ENCODE measurements around the gene FMN1. TPM values are rescaled to one million over a fixed set of nuclear protein-coding genes. Genes with fewer than 3 reads are reported as not detected.

FMN1 gene
- total and polyA plus RNA-seq, 10 of the 15 experiments (the other 5 are each of a cell fraction or from before 2014, with no cell fraction given) = 0.05 to 0.16 (median 0.08) TPM; not detected in 4

GRCh38 chr15:33242165-33242564, 47.7 kb upstream of the FMN1 start (continued):
- TF ChIP-seq, protein P1, sequence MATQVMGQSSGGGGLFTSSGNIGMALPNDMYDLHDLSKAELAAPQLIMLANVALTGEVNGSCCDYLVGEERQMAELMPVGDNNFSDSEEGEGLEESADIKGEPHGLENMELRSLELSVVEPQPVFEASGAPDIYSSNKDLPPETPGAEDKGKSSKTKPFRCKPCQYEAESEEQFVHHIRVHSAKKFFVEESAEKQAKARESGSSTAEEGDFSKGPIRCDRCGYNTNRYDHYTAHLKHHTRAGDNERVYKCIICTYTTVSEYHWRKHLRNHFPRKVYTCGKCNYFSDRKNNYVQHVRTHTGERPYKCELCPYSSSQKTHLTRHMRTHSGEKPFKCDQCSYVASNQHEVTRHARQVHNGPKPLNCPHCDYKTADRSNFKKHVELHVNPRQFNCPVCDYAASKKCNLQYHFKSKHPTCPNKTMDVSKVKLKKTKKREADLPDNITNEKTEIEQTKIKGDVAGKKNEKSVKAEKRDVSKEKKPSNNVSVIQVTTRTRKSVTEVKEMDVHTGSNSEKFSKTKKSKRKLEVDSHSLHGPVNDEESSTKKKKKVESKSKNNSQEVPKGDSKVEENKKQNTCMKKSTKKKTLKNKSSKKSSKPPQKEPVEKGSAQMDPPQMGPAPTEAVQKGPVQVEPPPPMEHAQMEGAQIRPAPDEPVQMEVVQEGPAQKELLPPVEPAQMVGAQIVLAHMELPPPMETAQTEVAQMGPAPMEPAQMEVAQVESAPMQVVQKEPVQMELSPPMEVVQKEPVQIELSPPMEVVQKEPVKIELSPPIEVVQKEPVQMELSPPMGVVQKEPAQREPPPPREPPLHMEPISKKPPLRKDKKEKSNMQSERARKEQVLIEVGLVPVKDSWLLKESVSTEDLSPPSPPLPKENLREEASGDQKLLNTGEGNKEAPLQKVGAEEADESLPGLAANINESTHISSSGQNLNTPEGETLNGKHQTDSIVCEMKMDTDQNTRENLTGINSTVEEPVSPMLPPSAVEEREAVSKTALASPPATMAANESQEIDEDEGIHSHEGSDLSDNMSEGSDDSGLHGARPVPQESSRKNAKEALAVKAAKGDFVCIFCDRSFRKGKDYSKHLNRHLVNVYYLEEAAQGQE (IDR thresholded peaks at IDR 0.05; ENCODE audit: low read depth, low read length) = no peak
- TF ChIP-seq CBX3 (IDR thresholded peaks at IDR 0.05; ENCODE audit: borderline replicate concordance, low read depth) (no peak), RB1 (IDR thresholded peaks at IDR 0.05; ENCODE audit: borderline replicate concordance) (no peak), RAD21 (IDR thresholded peaks at IDR 0.05; ENCODE audit: insufficient read depth, low read depth, low read length) (no peak), NR2C2 (IDR thresholded peaks at IDR 0.05; ENCODE audit: borderline replicate concordance, control insufficient read depth, insufficient read length, low read depth) (no peak), NBN (IDR thresholded peaks at IDR 0.05) (no peak), ETV6 (conservative IDR thresholded peaks at IDR 0.05 in 1 of 2, IDR thresholded peaks at IDR 0.05 in 1 of 2; ENCODE audit: borderline replicate concordance in 1 of 2, low read depth in 1 of 2) (no peak), ATF7 (IDR thresholded peaks at IDR 0.05; ENCODE audit: low read depth) (no peak)

DNA sequence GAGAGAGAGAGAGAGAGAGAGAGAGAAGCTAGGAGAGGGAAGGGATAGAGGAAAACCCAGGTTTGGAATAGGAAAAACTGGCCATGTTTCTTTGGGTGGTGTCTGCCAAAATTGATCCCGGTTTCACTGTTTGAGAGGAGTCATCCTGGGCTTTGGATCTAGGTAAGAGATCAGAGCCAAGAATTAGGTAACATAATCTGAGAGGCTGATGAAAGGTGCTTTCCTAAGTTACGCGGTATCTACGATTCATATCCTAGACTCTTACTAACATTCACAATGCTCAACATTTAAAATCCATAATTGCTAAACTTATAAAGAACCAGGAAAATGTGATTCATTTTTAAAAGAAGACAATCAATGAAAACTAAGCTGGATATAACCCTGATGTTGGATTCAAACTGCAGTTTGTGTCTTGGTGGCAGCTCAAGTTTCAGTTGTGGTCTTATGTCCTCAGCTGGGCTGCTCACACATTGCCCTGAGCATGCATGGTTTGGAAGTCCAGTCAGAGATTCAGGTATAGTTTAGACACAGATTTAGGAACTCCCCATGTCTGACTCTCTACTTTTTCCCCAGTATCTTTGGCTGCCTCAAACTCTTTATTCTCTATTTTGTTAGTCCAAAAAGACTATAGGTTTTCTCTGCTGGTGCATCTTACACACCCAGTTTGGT, 42.5 kb upstream of the FMN1 start:
- Histone ChIP-seq H3K9ac (ENCODE audit: control insufficient read depth, insufficient read depth, low read length) (no peak overlapping the region), H3K79me2 (ENCODE audit: control insufficient read depth, insufficient read depth, low read length) (no peaks in the 10 kb centered on the region), H3K27ac (ENCODE audit: control insufficient read depth, insufficient read depth) (no peak overlapping the region), H2AFZ (ENCODE audit: control insufficient read depth, low read depth, low read length) (no peak overlapping the region), H3K4me3 (no peak overlapping the region), H3K4me1 (ENCODE audit: control insufficient read depth, insufficient read depth, low read length) (no peaks in the 10 kb centered on the region), H3K27me3 (replicated peaks in 1 of 2; ENCODE audit: control insufficient read depth in 2 of 2, insufficient read depth in 2 of 2, low read length in 1 of 2) (no peaks in the 10 kb centered on the region; a peak in 1 of 4 replicates), H3K36me3 (ENCODE audit: control insufficient read depth in 2 of 2, insufficient read depth in 2 of 2, low read length in 1 of 2) (no peaks in the 10 kb centered on the region), H3K4me2 (ENCODE audit: control insufficient read depth, insufficient read depth) (no peak overlapping the region), H3K9me3 (replicated peaks; ENCODE audit: control insufficient read depth, insufficient read depth, low read length) (no peaks in the 10 kb centered on the region), H4K20me1 (ENCODE audit: control insufficient read depth, insufficient read depth) (no peaks in the 10 kb centered on the region)
- ChIA-PET SMC1A (ENCODE audit: uncharacterized antibody, unreplicated experiment) (interaction anchor here (1.0 kb wide), 2 partner anchors 55 to 464 kb away, joined by 3 read pairs; no protein-coding TSS in a partner anchor), POLR2A (no interaction called here), CTCF (interaction anchor here (0.9 kb wide), 1 partner anchor 493 kb away, joined by 3 read pairs; no protein-coding TSS in a partner anchor), RAD21 (ENCODE audit: unreplicated experiment) (interaction anchor here (1.0 kb wide), 1 partner anchor 151 kb away, joined by 3 read pairs; no protein-coding TSS in a partner anchor)
- DNase-seq (ENCODE audit: low read depth, low spot score) (no peak), FAIRE-seq (no peak), ATAC-seq (no peak)
- in situ Hi-C loops (cut with MboI) = no loop called here
- 53% methylated on average over 4 of the region's 4 CpGs for WGBS (ENCODE audit: insufficient coverage, insufficient replicate concordance, low lambda C conversion rate, missing lambda C conversion rate)
- BruUV-seq (replicated peaks) = no TSS peak
- intact Hi-C loops (cut with micrococcal nuclease; ENCODE audit: unreplicated experiment) = no loop called here
- TF ChIP-seq CHD1 (IDR thresholded peaks at IDR 0.05; ENCODE audit: low read depth, low read length) (no peak), EP300 (IDR thresholded peaks at IDR 0.05; ENCODE audit: borderline replicate concordance in 1 of 2, control insufficient read depth in 1 of 2, low read depth in 2 of 2, low read length in 2 of 2) (no peak), CREB1 (IDR thresholded peaks at IDR 0.05; ENCODE audit: low read depth) (no peak), ASH2L (IDR thresholded peaks at IDR 0.05; ENCODE audit: borderline replicate concordance, low read depth) (no peak), ZNF24 (IDR thresholded peaks at IDR 0.05) (no peak), ATF7 (IDR thresholded peaks at IDR 0.05; ENCODE audit: low read depth) (no peak), KDM1A (IDR thresholded peaks at IDR 0.05; ENCODE audit: borderline replicate concordance) (no peak), MYB (IDR thresholded peaks at IDR 0.05; ENCODE audit: borderline replicate concordance, low read depth, low read length) (no peak), SIX5 (IDR thresholded peaks at IDR 0.05; ENCODE audit: low read depth, low read length, severe bottlenecking) (no peak), NFIC (IDR thresholded peaks at IDR 0.05; ENCODE audit: low read depth, low read length) (no peak), RUNX3 (IDR thresholded peaks at IDR 0.05; ENCODE audit: low read length) (no peak), EGR1 (IDR thresholded peaks at IDR 0.05; ENCODE audit: borderline replicate concordance in 1 of 2, low read depth in 2 of 2, low read length in 2 of 2) (no peak), HCFC1 (IDR thresholded peaks at IDR 0.05; ENCODE audit: low read length) (no peak), HDAC2 (IDR thresholded peaks at IDR 0.05) (no peak)

Data from GM12878 (cell line).